Stimulated activated naive CD4-positive, alpha-beta T cell treated with Interleukin-2 at 50 U/mL for 16 hours (primary cell): ENCODE data around the gene FTCDNL1.

Experiments
- DNase-seq: peaks from one replicate; lab custom pipeline; 2025; lab: John Stamatoyannopoulos, UW

FTCDNL1 gene

GRCh38 chr2:199791326-199791725 is 59.7 kb downstream of the FTCDNL1 start:
- no peak for DNase-seq

- DNase-seq, result no peak
Observed at GRCh38 chr2:199784512-199784911, 66.5 kb downstream of the FTCDNL1 start.

DNA sequence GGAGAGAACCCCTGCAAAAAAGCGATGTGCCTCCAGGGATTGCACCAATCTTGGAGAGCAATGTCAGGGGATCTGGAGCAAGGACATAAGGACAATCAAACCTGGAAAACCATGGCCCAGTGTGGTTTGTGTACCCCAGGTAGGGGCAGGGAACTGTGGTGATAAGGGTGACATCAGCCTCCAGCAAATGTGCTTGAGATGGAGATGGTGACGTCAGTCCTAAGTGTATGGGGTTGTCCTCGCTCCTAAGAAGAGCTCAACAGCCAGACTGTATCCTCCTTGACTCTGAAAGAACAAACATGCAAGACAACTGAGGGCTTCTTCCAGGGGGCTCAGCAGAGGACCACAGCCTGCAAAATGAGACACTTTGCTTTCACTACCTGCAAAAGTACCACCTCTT is 71.4 kb downstream of the FTCDNL1 start:
- no peak for DNase-seq

GRCh38 chr2:199778655-199779054 is 72.3 kb downstream of the FTCDNL1 start:
- DNase-seq, result no peak

DNA sequence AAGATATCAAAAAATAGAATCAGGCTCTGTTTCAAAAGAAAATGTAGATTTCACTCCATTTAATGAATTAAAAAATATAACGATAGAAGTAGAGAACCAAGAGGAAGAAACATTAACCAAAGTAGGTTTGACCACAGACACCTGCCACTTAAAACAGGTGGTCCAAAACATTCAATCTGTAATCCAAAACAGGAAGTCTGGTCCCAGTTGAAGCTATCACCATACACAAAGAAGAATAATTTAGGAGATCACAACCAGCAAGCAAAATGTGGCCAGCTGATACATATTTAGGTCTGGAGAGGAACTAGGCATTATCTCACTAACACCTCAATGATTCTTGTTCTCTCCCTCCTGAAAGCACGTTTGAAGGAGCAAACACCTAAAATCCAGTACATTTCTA is 73.1 kb downstream of the FTCDNL1 start:
- DNase-seq, result no peak

- DNase-seq, result no peak
Observed at GRCh38 chr2:199777315-199777714, 73.7 kb downstream of the FTCDNL1 start.

- no peak for DNase-seq
Observed at GRCh38 chr2:199775267-199775666, 75.7 kb downstream of the FTCDNL1 start.

- DNase-seq, result no peak
Observed at GRCh38 chr2:199772035-199772976, 78.7 kb downstream of the FTCDNL1 start.

- no peak for DNase-seq
Observed at GRCh38 chr2:199770716-199771115, 80.3 kb downstream of the FTCDNL1 start.

DNA sequence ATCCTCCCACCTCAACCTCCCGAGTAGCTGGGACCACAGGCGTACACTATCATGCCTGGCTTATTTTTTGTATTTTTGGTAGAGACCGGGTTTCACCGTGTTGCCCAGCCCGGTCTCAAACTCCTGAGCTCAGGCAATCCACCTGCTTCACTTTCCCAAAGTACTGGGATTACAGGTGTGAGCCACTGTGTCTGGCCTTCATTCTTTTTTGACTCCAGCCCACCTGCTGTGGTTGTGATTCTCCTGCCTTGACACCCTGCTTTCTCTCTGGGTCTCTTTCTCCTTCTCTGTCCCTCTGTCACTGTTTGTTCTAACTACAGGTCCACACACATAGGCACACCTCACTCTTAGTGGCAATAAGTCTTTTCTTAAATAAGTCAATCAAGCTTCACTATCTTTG is 85.3 kb downstream of the FTCDNL1 start:
- no peak for DNase-seq

DNA sequence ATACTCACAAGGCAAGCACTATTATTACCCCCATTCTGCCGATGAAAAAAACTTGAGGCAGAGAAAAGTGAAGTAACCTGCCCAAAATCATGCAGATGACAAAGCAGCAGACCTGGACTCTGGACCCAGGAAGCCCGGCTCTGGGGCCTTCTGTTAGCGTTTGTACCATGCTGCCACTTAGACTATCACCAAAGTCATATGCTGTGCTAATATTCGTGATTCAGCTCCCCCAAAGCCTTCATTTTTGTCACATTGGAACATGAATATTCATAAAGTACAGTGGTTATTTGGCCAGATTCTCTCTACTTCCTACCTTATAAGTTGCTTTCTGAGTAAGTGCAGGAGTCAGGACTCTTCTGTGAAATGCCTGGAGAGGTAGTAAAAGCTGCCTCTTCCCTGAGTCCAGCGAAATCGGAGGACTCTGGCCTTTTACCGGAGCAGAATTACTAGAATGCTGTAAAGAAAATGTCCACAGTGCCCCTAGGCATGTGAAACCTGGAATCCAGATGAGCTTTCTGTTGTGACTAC is 86.7 kb downstream of the FTCDNL1 start:
- DNase-seq, result no peak

DNA sequence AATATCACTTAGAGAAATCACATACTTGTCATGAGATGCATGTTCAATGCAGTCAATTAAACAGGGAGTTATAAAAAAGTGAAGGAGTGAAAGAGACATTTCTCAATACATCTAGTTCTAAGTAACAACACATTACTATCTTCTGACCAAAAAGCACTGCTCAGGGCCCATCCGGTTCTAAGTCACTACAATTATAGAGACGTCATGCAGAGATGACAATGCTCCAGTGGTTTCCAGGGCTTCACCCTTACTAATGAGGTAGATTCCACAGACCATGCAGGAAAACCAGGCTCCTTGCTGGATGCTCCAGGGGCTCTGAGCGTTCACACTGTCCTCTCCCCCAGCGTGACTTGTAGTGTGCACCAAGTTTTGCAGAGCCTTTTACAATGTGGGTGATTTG is 88.0 kb downstream of the FTCDNL1 start:
- DNase-seq, result no peak

DNA sequence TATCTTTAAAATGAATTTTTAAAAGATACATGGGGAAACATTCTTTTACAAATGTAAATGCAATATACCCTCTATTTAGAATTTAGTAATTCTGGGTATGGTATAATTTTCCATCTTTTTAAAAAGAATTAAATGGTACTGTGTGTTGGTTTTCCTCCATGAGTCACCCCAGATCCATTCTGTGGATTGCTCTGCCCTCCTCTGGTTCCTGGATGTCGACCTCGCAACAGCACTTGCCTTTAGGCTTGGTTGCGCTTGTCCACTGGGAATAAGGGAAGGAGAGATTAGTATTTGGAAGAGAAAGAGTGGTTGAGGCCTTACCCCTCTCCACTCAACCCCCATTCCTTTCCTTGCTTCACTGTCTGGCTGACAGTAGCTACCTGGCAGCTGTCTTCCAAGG is 90.4 kb downstream of the FTCDNL1 start:
- no peak for DNase-seq

DNA sequence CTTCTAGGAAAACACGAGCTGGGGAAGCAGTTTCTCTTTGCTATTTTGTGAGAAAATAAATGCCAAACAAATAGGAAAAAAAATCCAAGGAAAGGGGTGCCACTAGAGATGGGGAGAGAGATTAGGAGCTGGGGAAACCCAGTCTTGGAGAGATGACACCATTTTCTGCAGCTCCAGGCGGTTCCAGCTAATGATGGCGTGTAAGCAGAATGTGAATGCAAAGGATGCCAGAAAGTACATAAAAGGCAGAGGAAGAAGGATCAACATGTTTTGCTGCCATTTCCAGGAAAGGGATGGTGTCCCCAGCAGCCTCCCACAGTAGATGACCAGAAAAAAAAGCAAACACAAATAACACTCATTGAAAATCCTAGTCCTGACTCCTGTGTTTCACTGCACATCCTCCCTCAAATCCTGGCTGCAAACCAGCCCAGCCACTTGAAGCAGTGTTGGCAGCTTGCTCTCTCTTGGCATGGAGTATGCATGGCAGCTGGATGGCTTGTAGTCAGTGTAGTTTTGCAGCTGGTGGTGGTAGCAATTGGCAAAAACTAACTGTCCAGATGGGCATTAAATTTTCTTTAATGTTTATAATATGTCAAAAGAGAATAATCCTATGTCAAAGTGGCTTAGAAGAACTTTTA is 93.6 kb downstream of the FTCDNL1 start:
- no peak for DNase-seq

- no peak for DNase-seq
Observed at GRCh38 chr2:199756743-199757142, 94.2 kb downstream of the FTCDNL1 start.

DNA sequence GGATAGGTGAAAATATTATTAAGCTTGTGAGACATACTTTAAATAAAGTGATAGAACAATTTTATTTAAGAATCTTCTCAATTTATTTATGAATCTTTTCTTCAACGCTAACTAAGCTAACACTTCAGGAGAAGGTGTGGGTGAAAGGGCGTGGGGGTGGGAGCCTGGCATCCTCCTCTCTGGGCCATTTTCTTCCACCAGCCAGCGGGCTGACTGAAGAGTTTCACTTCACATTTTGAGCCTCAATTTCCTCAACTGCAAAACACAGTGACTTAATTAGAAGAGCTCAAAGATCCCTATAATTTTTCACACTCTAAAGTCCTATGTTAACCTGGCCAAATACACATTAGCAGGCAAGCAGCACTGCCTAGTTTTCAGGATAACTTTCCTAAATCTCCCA is 94.8 kb downstream of the FTCDNL1 start:
- DNase-seq, result no peak

- no peak for DNase-seq
Observed at GRCh38 chr2:199754766-199755165, 96.2 kb downstream of the FTCDNL1 start.

DNA sequence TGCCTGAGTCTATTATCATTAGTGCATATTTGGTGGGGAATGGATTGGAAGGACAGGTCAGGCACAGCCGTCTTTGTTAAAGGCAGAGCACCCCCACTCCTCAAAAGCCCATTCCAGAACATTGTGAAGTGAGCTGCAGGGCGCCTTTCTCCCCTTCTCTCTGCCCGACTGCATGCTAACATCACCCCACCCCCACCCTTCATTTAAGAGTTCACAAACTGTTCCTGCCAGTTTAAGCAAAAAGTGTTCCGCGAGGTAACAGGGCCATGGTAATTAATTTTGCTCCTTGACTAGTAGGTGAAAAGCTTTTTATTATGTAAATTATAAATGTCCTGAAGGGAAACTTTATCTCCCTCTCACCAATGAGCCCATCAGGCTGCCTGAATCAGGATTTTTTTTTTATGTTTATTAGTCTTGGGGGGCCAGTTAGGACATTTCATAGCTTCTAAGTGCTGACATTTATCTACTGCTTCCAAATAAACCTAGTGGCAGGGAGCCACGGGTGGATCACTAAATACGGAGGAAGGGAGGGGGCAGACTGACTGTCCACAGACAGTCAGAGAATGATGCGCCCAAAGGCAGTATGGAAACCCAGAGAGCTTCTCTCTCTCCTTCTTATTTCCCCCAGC is 99.4 kb downstream of the FTCDNL1 start:
- no peak for DNase-seq

GRCh38 chr2:199749571-199749970 is 101.4 kb downstream of the FTCDNL1 start:
- no peak for DNase-seq

- DNase-seq, result no peak
Observed at GRCh38 chr2:199744724-199745123, 106.3 kb downstream of the FTCDNL1 start.

DNA sequence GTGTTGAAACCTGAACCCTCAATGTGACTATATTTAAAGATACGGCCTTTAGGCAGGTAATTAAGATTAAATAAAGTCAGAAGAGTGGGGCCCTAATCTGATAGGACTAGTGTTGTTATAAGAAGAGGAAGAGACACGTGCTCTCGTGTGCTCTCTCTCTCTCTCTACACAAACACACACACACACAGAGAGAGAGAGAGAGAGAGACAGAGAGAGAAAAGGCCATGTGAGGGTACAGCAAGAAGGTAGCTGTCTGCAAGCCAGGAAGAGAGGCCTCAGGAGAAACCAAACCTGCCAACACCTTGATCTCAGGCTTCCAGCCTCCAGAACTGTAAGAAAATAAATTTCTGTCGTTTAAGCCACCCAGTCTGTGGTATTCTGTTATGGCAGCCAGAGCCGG is 106.7 kb downstream of the FTCDNL1 start:
- DNase-seq, result no peak

- no peak for DNase-seq
Observed at GRCh38 chr2:199743415-199744120, 107.4 kb downstream of the FTCDNL1 start.
